D721Med (cell line): ENCODE data around the gene GH1.

Experiments
- DNase-seq: peaks from one replicate; pipeline ENCODE4 v3.0.0; 2011; ENCODE audit warnings: low spot score; ENCODE audit not compliant: insufficient read length
- FAIRE-seq: peaks from 2 replicates; lab custom pipeline; 2011; peaks lifted over from hg19 to GRCh38; lab: Jason Lieb, UNC
- TF ChIP-seq, protein P1 (sequence below): IDR thresholded peaks from 2 replicates; pipeline ENCODE4 v1.5.1; 2012; ENCODE audit warnings: mild to moderate bottlenecking, control low read depth; ENCODE audit not compliant: insufficient read depth; ENCODE audit errors: missing control alignments

Gene GH1

DNA sequence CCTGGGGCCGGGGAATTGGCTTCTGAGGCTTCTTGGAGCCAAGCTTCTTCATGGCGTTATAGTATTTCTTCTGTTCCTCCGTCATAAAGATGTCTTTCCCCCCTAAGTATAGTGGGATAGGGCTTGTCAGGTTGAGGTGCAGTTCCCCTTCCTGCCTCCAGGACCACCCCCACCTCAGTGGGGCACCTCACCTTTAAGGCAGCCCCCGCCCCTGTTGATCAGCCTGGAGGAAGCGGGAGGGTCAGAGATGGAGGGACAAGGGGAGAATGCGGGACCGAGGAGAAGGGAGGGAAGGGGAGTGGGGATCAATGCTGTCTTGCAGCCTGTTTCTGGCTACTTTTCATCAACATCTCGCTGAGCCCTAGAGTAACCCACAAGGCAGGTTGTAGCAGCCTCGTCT lies 25.1 kb upstream of the GH1 start:
- TF ChIP-seq, protein P1, sequence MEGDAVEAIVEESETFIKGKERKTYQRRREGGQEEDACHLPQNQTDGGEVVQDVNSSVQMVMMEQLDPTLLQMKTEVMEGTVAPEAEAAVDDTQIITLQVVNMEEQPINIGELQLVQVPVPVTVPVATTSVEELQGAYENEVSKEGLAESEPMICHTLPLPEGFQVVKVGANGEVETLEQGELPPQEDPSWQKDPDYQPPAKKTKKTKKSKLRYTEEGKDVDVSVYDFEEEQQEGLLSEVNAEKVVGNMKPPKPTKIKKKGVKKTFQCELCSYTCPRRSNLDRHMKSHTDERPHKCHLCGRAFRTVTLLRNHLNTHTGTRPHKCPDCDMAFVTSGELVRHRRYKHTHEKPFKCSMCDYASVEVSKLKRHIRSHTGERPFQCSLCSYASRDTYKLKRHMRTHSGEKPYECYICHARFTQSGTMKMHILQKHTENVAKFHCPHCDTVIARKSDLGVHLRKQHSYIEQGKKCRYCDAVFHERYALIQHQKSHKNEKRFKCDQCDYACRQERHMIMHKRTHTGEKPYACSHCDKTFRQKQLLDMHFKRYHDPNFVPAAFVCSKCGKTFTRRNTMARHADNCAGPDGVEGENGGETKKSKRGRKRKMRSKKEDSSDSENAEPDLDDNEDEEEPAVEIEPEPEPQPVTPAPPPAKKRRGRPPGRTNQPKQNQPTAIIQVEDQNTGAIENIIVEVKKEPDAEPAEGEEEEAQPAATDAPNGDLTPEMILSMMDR, result no peak
- FAIRE-seq (no peak), DNase-seq (no peak)

DNA sequence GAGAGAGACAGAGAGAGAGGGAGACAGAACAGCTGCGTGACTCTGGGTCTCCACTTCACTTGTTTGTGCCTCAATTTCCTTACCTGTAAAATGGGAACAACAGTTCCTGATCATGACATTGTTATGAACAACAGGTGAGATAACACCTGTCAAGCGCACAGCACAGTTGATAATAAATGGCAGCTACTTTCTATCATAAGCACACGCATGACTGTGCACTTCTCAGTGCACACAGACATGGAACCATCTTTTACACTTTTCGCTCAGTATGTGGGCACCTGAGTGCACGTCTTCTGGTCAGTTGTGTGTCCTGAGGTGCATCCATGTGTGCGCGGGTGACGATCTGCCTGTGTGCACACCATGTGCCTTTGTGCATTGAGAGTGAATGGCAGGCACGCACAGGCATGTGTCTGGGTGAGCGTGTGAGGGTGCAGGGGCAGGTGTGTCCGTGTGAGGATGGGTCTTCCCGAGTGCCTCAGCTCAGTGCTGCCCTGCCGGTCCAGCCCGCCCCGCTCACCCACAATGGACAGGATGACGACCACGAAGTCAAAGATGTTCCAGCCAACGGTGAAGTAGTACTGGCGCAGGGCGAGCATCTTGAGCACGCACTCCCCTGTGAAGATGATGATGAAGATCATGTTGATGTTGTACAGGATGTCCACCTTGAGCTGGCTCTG lies 23.8 kb upstream of the GH1 start:
- FAIRE-seq (no peak), DNase-seq (no peak)
- TF ChIP-seq, protein P1, result no peak

DNA sequence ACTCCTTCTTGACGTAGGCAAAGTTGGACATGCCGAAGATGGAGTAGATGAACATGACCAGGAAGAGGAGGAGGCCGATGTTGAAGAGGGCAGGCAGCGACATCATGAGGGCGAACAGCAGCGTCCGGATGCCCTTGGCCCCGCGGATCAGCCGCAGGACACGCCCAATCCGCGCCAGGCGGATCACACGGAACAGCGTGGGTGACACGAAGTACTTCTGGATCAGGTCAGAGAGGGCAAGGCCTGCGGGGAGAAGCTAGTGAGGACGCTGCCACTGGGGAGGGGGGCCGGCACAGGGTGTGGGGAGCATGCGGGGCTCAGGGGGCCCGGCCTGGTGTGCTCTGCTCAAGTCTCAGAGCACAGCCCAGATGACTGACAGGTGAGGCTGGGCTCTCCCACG lies 23.1 kb upstream of the GH1 start:
- DNase-seq, result no peak
- no peak for FAIRE-seq

DNA sequence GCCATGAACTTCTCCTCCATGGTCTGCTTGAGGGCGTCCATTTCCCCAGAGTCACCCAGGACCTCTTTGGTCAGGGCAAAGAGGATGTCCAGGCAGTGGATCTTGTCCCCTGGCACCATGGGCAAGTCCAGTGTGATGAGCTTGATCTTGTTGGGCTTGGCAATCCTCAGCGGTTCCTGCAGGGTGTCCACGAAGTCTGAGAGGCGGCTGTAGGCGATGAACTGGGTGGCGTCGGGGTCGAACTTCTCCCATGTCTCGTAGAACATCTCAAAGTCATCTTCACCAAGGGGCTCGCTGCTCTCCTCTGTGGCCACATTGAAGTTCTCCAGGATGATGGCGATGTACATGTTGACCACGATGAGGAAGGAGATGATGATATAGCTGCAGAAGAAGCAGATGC lies 22.5 kb upstream of the GH1 start:
- TF ChIP-seq, protein P1, result no peak
- DNase-seq (no peak), FAIRE-seq (no peak)

More for the DNA sequence above, 23.1 kb upstream of the GH1 start:
- TF ChIP-seq, protein P1, result no peak

DNA sequence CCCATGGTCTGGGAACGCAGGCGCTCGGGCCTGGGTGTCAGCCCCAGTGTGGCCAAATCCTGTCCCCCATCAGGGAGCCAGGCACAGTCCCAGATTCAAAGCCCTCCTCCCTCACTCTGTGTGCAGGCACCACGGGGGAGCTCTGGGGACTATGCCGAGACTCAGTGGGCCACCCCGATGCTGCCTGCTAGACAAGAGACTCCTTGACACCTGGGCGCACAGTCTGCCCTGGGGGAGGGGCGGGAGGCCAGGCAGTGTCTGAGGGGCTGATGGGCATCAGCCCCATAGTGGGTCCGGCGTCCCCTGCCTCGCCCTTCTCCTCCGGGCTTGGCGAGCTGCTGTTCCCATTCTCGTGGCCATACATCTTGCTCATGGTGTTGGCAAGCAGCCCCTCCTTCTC lies 21.9 kb upstream of the GH1 start:
- TF ChIP-seq, protein P1, result no peak
- DNase-seq, result no peak
- no peak for FAIRE-seq

DNA sequence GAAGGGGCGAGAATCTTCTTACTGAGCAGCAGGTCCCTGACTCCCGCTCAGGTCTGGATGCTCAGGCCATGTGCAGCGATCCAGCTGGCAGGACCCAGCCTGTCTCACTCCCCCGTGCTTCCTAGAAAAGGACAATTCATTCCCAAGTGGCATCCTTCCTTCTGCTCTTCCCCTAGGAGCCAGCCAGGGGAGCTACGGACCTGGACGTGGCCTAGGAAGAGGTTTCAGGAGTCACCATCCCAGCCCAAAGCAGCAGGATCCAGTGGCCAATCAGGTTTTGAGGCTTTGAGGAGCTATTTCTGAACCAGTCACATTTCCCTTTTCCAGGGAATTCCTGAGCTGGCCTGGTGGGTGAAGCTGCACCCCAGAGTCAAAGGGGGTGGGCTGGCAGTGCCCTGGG lies 21.2 kb upstream of the GH1 start:
- DNase-seq (no peak), FAIRE-seq (no peak)
- TF ChIP-seq, protein P1, result no peak

DNA sequence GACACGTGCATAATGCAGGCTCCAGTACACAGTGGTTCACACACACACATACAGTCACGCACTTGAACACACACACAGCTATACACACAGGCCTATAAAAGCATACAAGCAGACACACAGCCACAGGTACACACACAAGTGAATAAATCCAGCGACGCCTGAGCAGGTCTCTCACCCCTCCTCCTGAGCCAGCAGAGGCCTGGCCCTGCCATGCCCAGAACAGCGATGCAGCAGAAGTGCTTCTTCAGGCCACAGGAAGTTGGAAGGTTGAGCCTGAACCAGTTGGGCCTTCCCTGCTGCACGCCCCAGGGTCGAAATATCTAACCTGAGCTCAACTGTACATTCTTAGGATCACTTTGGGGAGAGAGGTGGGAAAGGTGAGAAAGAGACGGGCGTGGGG lies 20.8 kb upstream of the GH1 start:
- DNase-seq, result no peak
- FAIRE-seq, result no peak
- TF ChIP-seq, protein P1, result no peak
